ENCODE data around the gene MPLKIP. TPM values are rescaled to one million over a fixed set of nuclear protein-coding genes. Genes with fewer than 3 reads are reported as not detected.
"Not testable (repeated sequence)": the region's sequence is repeated elsewhere in the genome, so short reads cannot be mapped to it uniquely, and the experiment has no call there.

Gene MPLKIP
- total RNA-seq, 4 donors from 2014 or later = 18.7 to 45.8 (median 32.0) TPM

- Histone ChIP-seq H3K36me3 (peaks cover 0 to 5% (median 0%) of the 10 kb centered on the region in 4 donors), H3K27me3 (no peaks in the 10 kb centered on the region), H3K4me1 (peaks cover 24 to 45% (median 39%) of the 10 kb centered on the region in 4 donors), H3K27ac (replicated peaks in 1 of 4) (peak overlapping the region; percentile 89 to 93 (median 92)), H3K4me3 (peak overlapping the region; percentile 85 to 98 (median 96)), H3K9me3 (no peaks in the 10 kb centered on the region)
- intact Hi-C loops (cut with DNase I) = loop anchor here (2.0 kb wide), 1 partner anchor 184 kb away; the partner anchor contains the start of gene CDK13
- TF ChIP-seq POLR2AphosphoS5 (IDR thresholded peaks at IDR 0.05) (no peak), POLR2A (IDR thresholded peaks at IDR 0.05; ENCODE audit: low read depth) (no peak), CTCF (IDR thresholded peaks at IDR 0.05) (no peak), EP300 (IDR thresholded peaks at IDR 0.05) (no peak)
- no peak for DNase-seq (ENCODE audit: extremely low spot score)
- WGBS = 5% methylated on average over 17 of the region's 17 CpGs
These were observed 842 bp upstream of the MPLKIP start for GRCh38 chr7:40135317-40135610.

- H3K4me1 ChIP-seq = peaks cover 24 to 50% (median 43%) of the 10 kb centered on the region in 4 donors
- peak overlapping the region; percentile 85 to 98 (median 96) for H3K4me3 ChIP-seq
- 2% methylated on average over 28 of the region's 36 CpGs for WGBS
- H3K27ac ChIP-seq (replicated peaks in 1 of 4) = peak overlapping the region; percentile 89 to 93 (median 92)
- DNase-seq (ENCODE audit: extremely low spot score) = no peak
- TF ChIP-seq EP300 (IDR thresholded peaks at IDR 0.05) = no peak
- TF ChIP-seq POLR2A (IDR thresholded peaks at IDR 0.05; ENCODE audit: low read depth) = no peak
- no peak for TF ChIP-seq POLR2AphosphoS5 (IDR thresholded peaks at IDR 0.05)
- TF ChIP-seq CTCF (IDR thresholded peaks at IDR 0.05) = no peak
- intact Hi-C loops (cut with DNase I) = loop anchor here (2.0 kb wide), 1 partner anchor 183 kb away; the partner anchor contains the start of gene CDK13
- H3K36me3 ChIP-seq = peaks cover 0 to 5% (median 0%) of the 10 kb centered on the region in 4 donors
- no peaks in the 10 kb centered on the region for H3K9me3 ChIP-seq
- no peaks in the 10 kb centered on the region for H3K27me3 ChIP-seq
These were observed 628 bp downstream of the MPLKIP start for GRCh38 chr7:40133561-40134427.

GRCh38 chr7:40122940-40123254 is 11.5 kb downstream of the MPLKIP start:
- Histone ChIP-seq H3K27ac (replicated peaks in 1 of 4) (no peak overlapping the region), H3K4me1 (peaks cover 0 to 2% (median 0%) of the 10 kb centered on the region in 4 donors), H3K9me3 (no peaks in the 10 kb centered on the region), H3K4me3 (no peak overlapping the region), H3K27me3 (no peaks in the 10 kb centered on the region), H3K36me3 (peaks cover 0 to 4% (median 0%) of the 10 kb centered on the region in 4 donors)
- no peak for TF ChIP-seq POLR2A (IDR thresholded peaks at IDR 0.05; ENCODE audit: low read depth)
- no peak for TF ChIP-seq POLR2AphosphoS5 (IDR thresholded peaks at IDR 0.05)
- TF ChIP-seq EP300 (IDR thresholded peaks at IDR 0.05) = no peak
- no peak for TF ChIP-seq CTCF (IDR thresholded peaks at IDR 0.05)
- 95% methylated on average over 2 of the region's 2 CpGs for WGBS
- no peak for DNase-seq (ENCODE audit: extremely low spot score)
- intact Hi-C loops (cut with DNase I) = no loop called here

GRCh38 chr7:40122100-40122939 is 12.1 kb downstream of the MPLKIP start:
- H3K4me1 ChIP-seq; H3K4me3 ChIP-seq; intact Hi-C loops (cut with DNase I); H3K27me3 ChIP-seq; H3K36me3 ChIP-seq; H3K9me3 ChIP-seq; DNase-seq (ENCODE audit: extremely low spot score); H3K27ac ChIP-seq (replicated peaks in 1 of 4): not testable (repeated sequence)
- 96% methylated on average over 14 of the region's 14 CpGs for WGBS

- peaks cover 0 to 4% (median 0%) of the 10 kb centered on the region in 4 donors for H3K36me3 ChIP-seq
- DNase-seq (ENCODE audit: extremely low spot score) = no peak
- TF ChIP-seq POLR2A (IDR thresholded peaks at IDR 0.05; ENCODE audit: low read depth) = no peak
- no peak for TF ChIP-seq EP300 (IDR thresholded peaks at IDR 0.05)
- TF ChIP-seq CTCF (IDR thresholded peaks at IDR 0.05) = no peak
- no peak for TF ChIP-seq POLR2AphosphoS5 (IDR thresholded peaks at IDR 0.05)
- H3K27me3 ChIP-seq = no peaks in the 10 kb centered on the region
- no peak overlapping the region for H3K4me3 ChIP-seq
- no peak overlapping the region for H3K27ac ChIP-seq (replicated peaks in 1 of 4)
- H3K9me3 ChIP-seq = no peaks in the 10 kb centered on the region
- H3K4me1 ChIP-seq = no peaks in the 10 kb centered on the region
- 85% methylated on average over 5 of the region's 5 CpGs for WGBS
- intact Hi-C loops (cut with DNase I) = no loop called here
These were observed 14.4 kb downstream of the MPLKIP start for GRCh38 chr7:40120020-40120419.

- WGBS = 74% methylated on average over 7 of the region's 7 CpGs
- DNase-seq (ENCODE audit: extremely low spot score); H3K27ac ChIP-seq (replicated peaks in 1 of 4); H3K9me3 ChIP-seq; intact Hi-C loops (cut with DNase I); H3K4me3 ChIP-seq; H3K4me1 ChIP-seq; H3K27me3 ChIP-seq; H3K36me3 ChIP-seq: not testable (repeated sequence)
These were observed 16.2 kb downstream of the MPLKIP start for GRCh38 chr7:40118201-40118600.

GRCh38 chr7:40117199-40117598 is 17.2 kb downstream of the MPLKIP start:
- H3K9me3 ChIP-seq; H3K4me3 ChIP-seq; H3K4me1 ChIP-seq; intact Hi-C loops (cut with DNase I); H3K27me3 ChIP-seq; H3K27ac ChIP-seq (replicated peaks in 1 of 4); DNase-seq (ENCODE audit: extremely low spot score); H3K36me3 ChIP-seq: not testable (repeated sequence)
- 95% methylated on average over 9 of the region's 9 CpGs for WGBS
